ENCODE data around the gene FEZ2.

DNA sequence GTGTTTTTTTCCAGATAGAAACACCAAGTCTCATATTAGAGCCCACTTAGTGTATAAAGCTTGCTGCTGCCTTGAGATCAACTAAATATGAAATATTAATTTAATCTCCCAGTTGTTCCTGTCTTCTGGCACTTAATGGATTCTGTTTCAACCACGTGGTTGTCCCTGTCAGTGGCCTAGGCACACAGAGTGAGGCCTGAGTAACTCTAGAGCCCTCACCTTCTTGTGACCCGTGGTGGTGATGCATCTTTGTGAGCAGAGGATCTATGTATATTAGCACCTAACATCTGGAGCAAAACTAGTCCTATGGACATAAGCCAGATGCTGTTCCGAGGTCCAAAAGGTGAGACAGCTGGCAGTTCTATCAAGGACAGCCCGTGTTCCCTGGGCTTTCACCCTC lies 74.8 kb downstream of the FEZ2 start:
- TF ChIP-seq, protein P1, sequence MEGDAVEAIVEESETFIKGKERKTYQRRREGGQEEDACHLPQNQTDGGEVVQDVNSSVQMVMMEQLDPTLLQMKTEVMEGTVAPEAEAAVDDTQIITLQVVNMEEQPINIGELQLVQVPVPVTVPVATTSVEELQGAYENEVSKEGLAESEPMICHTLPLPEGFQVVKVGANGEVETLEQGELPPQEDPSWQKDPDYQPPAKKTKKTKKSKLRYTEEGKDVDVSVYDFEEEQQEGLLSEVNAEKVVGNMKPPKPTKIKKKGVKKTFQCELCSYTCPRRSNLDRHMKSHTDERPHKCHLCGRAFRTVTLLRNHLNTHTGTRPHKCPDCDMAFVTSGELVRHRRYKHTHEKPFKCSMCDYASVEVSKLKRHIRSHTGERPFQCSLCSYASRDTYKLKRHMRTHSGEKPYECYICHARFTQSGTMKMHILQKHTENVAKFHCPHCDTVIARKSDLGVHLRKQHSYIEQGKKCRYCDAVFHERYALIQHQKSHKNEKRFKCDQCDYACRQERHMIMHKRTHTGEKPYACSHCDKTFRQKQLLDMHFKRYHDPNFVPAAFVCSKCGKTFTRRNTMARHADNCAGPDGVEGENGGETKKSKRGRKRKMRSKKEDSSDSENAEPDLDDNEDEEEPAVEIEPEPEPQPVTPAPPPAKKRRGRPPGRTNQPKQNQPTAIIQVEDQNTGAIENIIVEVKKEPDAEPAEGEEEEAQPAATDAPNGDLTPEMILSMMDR (IDR thresholded peaks at IDR 0.05) = no peak
- no peak for TF ChIP-seq POLR2A (IDR thresholded peaks at IDR 0.05)

All from thyroid gland (tissue), 4 donors.